HL-60 (cell line): ENCODE measurements around the gene FOXP4.

Experiments used
- CTCF ChIP-seq: IDR thresholded peaks from one replicate; pipeline ENCODE4 v1.5.1; 2011; ENCODE audit warnings: low read length, control low read depth, inconsistent platforms; ENCODE audit not compliant: insufficient read depth
- GABPA ChIP-seq: IDR thresholded peaks from 2 replicates; pipeline ENCODE4 v1.6.1; 2012; ENCODE audit warnings: low read depth
- POLR2AphosphoS5 ChIP-seq: IDR thresholded peaks from 2 replicates; pipeline ENCODE4 v1.6.1; 2012; ENCODE audit warnings: low read depth
- REST ChIP-seq: IDR thresholded peaks from 2 replicates; pipeline ENCODE4 v1.6.1; 2012; ENCODE audit warnings: low read depth; ENCODE audit not compliant: insufficient replicate concordance
- SPI1 ChIP-seq: IDR thresholded peaks from 2 replicates; pipeline ENCODE4 v1.6.1; 2012; ENCODE audit warnings: low read depth, mild to moderate bottlenecking, borderline replicate concordance

- TF ChIP-seq CTCF, result no peak
- TF ChIP-seq POLR2AphosphoS5, result no peak
- no peak for TF ChIP-seq GABPA
- TF ChIP-seq SPI1, result no peak
- TF ChIP-seq REST, result no peak
Observed at GRCh38 chr6:41642960-41643898, 97.0 kb downstream of the FOXP4 start.
